CD4-positive, alpha-beta T cell treated with Interferon alpha-2 for 1 hour (primary cell): Measurements from ENCODE around the gene CCR5.
A peak's percentile ranks its signal among the peaks of the same experiment; 100 is the strongest.
"Not testable (repeated sequence)": the region's sequence is repeated elsewhere in the genome, so short reads cannot be mapped to it uniquely, and the experiment has no call there.

Source experiments
- DNase-seq, 2 donors: peaks; one replicate each; pipeline ENCODE4 v3.0.0-alpha.2; 2020 to 2022

Gene CCR5

DNA sequence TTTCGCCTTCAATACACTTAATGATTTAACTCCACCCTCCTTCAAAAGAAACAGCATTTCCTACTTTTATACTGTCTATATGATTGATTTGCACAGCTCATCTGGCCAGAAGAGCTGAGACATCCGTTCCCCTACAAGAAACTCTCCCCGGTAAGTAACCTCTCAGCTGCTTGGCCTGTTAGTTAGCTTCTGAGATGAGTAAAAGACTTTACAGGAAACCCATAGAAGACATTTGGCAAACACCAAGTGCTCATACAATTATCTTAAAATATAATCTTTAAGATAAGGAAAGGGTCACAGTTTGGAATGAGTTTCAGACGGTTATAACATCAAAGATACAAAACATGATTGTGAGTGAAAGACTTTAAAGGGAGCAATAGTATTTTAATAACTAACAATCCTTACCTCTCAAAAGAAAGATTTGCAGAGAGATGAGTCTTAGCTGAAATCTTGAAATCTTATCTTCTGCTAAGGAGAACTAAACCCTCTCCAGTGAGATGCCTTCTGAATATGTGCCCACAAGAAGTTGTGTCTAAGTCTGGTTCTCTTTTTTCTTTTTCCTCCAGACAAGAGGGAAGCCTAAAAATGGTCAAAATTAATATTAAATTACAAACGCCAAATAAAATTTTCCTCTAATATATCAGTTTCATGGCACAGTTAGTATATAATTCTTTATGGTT is at the start of gene CCR5:
TSS of gene CCR5 (plus strand) at position 108 of the 680 bp plus-strand sequence. CDS start 1,957 bp downstream, outside the sequence.
- DNase-seq = peak; percentile 30 to 70

DNA sequence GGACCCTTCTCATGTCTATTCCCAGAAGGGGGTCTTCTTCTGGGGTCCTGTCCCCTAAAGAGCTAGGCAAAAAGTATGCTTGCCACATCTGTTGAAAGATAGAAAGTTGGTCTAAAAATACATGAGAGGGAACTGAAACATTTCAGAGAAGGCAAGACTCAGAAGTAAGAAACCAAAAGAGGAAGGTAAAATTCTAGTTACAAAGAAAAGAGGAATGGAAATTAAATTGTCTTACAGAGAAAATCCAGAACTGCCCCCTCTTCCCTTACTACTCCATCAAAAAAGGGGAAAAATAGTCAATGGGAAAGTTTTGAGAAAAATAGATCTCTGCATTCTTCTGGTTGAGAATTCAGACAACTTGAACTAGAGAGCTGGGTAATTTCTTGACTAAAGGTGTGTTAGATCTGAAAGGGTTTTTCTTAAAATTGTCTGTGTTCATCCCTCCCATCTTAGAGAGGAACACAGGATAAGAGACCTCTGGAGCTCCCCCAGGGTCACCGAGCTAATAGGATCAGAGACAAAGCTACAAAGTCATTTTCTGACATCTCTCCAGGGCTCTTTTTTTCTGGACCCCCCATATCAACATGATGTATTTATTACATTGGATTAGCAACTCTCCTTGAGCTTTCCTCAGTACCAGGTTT is 49.2 kb upstream of the CCR5 start:
- DNase-seq = no peak

DNA sequence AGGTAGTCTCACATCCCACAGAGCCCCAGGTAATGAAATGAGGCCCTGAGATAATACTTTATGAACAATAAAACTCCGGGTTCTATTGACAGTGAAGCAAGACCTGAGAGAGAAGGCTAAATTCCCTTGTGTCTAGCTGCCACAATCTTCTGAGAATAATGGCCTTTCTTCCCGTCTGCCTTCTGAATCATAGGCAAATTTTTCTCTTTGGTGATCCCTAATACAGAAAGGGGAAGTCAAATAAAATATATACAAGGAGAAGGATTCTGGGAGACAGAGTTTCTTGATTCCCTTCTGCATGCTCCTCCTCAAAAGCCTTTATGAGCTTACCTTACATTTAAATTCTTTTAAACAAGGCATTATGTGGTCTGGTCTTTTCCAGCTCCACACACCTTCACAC is 46.7 kb upstream of the CCR5 start:
- DNase-seq = no peak

DNA sequence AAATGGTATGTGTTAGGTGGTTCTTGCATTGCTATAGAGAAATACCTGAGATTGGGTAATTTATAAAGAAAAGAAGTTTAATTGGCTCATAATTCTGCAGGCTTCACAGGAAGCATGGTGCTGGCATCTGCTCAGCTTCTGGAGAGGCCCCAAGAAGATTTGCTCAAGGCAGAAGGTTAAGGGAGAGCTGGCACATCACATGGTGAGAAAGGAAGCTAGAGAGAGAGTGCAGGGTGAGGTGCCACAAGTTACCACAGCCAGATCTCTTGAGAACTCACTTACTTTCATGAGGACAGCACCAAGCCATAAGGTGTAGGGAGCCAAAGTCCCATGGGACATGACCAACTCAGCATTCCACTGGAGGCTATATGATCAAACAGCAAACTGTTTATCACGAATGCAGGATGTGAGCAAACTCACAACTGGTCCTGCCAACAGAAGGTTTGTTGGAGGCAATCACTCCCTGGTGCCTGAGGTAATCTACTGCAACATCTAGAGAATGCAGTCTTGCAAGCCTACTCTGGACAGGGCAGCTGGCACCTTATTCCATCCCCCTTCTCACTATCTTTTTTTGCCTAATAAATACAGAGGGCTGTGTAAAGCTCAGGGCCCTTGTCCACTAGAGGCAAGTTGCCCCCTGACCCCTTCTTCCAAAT is 45.0 kb upstream of the CCR5 start:
- DNase-seq = no peak

DNA sequence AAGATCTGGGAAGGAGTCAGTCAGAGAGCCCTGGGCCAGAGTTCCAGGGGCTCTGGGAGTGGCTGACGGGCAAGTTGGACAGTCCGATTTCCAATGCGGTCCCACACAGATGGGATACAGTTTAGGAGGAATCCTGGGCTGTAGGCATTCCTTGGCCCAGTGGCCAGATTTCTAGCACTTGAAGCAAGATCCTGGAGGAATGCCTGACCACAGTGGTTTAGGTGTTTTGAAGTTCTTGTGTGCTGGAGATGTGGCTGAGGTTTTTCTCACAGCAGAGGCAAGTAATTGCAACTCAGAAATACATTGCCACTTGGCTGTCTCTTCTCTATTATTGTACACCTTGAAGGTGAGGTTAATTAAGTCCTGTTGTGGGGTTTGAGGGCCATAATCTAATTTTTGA is 40.1 kb upstream of the CCR5 start:
- not testable (repeated sequence) for DNase-seq

DNA sequence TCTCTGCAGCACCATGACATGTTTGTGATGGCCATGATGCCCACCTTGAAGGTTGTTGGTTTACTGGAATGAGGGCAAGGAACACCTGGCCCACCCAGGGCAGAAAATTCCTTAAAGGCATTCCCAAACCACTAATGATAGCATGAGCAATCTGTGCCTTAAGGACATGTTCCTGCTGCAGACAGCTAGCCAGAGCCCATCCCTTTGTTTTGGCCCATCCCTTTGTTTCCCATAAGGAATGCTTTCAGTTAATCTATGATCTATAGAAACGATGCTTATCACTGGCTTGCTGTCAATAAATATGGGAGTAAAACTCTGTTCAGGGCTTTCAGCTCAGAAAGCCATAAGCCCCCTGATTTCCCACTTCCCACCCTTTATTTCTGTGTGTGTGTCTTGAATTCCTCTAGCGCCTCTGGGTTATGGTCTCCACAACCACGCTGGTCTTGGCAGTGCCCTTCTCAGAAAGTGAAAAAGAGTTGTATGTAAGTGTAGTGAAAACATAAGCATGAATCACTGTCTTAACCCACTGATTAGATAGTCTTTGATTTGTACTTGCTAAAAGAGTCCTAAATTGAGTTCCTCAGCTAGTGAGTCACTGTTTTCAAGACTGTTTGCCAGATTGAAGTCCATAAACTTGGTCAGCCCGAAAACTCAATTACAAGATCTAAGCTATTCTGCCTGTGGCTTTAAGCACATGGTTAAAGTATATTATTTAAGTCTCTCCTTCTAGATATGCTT is 35.8 kb upstream of the CCR5 start:
- no peak for DNase-seq

DNA sequence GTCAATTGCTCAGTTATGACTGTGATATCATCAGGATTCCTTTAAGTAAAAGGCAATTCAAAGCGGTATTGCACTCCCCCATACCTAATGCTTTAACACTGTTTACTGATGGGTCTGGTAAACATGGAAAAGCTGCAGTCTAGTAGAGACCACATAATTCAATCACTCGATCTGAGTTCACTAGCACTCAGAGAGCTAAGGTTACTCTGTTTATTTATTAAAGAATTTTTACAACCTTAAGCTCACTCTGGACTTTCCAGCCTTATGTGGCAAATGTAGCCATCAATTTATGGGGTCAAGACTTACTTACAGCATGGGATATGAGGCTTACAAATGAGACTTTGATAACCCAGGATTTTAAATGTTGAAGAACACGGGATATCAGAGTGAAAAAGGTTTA is 35.2 kb upstream of the CCR5 start:
- no peak for DNase-seq

DNA sequence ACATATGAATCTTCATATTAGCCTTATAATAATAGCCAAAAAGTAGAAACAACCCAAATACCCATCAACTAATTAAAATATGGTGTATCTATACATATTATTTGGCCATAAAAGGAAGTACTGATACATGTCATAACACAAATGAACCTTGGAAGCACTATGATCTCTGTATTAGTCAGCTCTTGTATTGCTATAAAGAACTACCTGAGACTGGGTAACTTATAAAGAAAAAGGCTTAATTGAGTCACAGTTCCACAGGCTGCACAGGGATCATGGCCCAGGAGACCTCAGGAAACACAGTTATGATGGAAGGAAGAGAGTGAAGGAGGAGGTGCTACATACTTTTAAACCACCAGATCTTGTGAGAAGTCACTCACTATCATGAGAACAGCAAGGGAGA is 32.8 kb upstream of the CCR5 start:
- DNase-seq = no peak

DNA sequence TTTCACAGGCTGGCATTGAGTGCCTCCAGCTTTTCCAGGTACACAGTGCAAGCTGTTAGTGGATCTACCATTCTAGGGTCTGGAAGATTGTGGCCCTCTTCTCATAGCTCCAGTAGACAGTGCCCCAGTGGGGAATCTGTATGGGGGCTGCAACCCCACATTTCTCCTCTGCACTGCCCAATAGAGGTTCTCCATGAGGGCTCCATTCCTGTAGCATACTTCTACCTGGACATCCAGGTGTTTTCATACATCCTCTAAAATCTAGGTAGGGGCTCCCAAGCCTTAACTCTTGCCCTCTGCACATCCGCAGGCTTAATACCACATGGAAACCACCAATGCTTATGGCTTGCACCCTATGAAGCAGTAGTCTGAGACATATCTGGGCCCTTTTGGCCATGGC is 31.9 kb upstream of the CCR5 start:
- DNase-seq = no peak

DNA sequence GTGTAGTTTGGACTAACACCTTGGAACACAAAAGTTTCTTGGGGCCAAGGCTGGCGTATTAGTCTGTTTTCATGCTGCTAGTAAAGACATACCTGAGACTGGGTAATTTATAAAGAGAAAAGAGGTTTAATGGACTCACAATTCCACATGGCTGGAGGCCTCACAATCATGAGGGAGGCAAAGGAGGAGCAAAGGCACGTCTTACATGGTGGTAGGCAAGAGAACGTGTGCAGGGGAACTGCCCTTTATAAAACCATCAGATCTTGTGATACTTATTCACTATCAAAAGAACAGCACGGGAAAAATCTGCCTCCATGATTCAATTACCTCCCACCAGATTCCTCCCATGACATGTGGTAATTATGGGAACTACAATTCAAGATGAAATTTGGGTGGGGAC is 26.3 kb upstream of the CCR5 start:
- DNase-seq = no peak

DNA sequence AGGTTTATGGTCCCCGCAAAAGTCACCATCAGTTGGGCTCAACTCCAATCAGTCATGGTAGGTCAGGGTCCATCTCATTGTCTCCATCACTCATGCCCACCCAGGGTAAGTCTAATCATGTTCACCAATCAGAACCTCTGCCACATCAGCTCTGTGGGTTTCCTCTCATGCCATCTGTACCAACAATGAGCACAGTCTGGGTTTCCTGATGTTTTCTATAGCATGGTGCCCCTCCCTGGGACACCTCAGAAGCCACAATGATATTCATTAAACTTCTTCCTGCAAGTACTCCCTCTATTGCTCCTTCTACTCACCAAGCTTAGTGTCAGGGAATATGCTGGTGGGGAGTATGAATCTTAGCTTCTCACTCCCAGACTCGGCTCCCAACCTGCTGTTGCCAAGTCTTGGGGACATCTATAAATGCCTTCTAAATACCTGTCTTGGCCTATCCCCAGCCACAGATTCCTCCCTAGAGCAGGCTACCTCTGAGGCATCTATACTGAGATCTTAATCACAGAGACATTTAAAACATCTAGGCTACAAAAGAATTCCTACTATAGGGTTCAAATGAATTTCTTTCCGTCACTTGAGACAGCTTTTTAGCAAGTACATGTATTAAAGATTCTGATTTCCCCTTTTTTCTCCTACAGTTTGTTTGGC is 21.8 kb upstream of the CCR5 start:
- DNase-seq = peak in 1 of 2 donors; percentile 36

DNA sequence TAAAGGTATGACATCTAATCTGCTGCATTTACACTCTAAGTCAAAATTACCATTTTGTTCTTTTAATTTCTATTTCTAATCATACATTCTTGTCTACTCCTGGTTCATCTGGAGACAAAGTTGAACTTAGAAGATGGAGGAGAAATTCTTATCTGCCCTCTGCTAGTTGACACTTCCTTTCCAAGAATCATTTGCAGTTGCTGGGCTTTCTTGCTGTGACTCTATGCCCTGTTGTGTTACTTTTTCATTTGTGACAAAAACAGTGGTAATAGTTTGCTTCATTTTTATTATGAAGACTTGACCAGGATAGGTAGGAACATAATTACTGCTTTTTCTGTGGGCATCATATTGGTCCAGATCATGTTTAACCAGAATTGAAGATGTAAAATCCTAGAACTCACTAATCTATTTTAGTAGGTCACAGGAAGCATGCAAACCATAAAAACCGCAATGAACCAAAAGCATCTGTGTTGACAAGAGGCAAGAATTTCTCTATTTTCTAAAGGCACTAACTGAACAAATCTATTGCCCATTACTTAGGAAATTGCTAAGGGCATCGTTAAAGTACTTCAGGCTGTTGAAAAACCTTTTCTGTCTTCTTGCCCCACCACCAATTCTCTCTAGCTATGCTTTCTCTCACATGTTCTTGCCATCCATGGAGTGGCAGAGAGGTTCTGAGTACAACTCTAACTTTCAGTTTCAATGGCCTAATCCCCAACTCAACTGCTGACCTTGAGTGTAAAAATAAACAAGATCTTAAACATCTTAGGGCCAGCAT is 21.1 kb upstream of the CCR5 start:
- peak in 1 of 2 donors; percentile 47 for DNase-seq

DNA sequence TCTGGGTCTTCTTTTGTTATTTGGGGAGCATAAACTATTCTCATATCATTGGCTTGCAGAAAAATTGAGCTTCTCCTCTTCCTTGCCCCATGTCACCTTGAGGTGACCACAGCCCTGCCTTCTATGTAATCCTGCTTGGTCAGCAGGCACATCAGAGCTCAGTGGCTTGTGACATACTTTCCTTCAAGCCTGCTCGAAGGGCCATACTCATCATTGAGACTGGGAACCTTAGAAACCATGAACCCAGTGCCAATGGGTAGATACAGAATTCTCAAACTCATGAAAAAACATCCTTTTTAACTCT is 20.5 kb upstream of the CCR5 start:
- DNase-seq = no peak

DNA sequence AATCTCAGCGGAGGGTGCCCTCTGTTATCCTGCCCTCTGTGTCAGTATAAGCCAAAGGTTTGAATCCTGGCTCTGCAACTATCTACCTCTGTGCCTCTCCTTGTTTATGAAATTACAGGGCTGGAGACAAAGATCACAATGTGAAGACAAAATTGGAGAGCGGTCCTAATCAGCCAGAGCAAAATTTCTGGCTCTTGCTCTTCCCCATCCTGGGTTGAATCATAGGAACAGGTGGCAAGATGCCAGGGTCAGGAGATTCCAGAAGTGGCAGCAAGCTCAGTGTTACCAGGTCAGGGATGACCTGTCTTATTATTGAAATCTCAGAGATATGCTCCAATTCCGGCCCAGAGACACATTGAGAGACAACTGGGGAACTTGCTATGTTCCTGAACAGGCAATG is 19.1 kb upstream of the CCR5 start:
- DNase-seq = no peak

DNA sequence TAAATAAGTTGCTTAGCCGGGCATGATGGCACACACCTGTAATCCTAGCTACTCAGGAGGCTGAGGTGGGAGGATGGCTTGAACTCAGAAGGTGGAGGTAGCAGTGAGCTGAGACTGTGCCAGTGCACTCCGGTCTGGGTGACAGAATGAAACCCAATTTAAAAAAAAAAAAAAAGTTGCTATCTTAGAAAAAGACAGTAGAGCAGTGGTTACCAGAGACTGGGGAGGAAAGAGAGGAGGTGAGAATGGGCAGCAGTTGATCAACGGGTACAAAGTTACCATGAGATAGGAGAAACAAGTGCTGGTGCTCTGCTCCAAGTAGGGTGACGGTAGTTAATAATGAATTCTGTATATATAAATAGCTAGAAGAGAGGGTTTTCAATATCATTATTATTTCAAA is 17.7 kb upstream of the CCR5 start:
- DNase-seq = no peak

DNA sequence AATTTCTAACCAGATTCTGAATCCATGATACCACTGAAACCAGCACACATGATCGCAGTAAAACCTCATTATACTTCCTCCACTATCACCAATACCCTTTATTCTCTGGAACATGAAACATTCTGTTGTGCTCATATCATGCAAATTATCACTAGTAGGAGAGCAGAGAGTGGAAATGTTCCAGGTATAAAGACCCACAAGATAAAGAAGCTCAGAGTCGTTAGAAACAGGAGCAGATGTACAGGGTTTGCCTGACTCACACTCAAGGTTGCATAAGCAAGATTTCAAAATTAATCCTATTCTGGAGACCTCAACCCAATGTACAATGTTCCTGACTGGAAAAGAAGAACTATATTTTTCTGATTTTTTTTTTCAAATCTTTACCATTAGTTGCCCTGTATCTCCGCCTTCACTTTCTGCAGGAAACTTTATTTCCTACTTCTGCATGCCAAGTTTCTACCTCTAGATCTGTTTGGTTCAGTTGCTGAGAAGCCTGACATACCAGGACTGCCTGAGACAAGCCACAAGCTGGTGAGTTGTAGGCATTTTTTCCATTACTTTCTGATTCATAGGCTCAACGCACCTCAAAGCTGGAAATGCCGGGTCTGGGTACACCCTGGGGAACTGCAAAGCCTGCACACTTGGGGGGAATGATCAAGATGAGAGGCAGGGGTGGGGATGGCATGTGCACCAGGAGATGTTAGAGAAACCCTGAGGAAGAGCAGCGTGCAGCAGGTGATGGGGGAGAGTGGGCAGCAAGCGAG is 16.9 kb upstream of the CCR5 start, which contains the start of gene CCR2:
TSS of gene CCR2 (plus strand) at position 465 of the 764 bp plus-strand sequence. CDS start 3,417 bp downstream, outside the sequence.
- DNase-seq = no peak

DNA sequence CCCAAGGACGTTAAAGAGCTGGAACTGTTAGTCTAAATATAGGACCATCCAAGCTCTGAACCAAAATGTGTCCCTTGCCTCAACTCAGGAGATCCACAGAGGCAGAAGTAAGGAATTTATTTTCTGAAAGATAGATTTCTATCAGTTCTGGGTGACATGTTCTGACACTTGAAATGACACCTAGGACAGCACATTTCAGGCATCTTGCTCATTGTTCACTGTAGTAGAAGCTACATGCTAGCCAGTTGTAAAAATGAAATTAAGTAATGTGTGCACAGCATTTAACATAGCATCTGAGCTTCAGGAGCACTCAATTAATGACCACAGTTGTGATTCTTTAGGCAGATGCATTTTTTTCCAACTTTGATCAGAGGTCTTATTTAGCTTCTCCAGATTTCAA is 16.3 kb upstream of the CCR5 start:
- DNase-seq = no peak

DNA sequence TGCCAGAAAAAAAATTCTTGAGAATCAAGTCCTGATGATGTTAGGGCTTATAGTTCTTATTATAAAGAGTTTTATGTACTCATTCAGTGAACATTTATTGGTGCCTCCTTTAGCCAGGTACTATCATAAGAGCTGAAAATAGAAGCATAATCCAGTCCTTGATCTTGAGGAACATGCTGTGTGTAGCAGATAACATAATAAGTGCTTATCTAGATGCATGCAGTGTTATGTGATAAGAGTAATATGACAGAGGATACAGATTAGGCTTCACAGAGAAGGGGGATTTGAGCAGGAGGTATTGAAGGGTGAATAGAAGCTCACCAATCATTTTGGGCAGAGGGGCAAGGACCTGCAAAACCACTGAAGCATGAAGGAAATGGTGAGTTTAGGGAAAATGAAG is 15.8 kb upstream of the CCR5 start:
- no peak for DNase-seq

DNA sequence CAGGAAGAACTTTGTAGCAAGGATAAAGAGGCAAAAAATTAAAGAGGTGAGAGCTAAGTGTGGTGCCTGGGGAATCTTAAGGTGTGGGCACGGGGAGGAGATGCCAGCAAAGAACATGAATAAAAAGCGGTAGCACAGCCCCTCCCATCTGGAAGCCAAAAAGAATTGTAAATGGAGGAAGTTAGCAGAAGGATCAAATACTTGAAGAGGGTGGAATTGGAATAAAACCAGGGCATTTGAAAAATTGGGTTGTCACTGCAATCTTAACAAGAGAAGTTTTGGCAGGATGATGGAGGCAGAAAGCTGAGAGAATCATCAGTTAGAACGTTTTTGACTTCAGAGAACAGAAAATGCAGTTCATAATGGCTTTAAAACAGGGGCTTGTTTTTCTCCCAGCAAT is 14.5 kb upstream of the CCR5 start:
- no peak for DNase-seq

DNA sequence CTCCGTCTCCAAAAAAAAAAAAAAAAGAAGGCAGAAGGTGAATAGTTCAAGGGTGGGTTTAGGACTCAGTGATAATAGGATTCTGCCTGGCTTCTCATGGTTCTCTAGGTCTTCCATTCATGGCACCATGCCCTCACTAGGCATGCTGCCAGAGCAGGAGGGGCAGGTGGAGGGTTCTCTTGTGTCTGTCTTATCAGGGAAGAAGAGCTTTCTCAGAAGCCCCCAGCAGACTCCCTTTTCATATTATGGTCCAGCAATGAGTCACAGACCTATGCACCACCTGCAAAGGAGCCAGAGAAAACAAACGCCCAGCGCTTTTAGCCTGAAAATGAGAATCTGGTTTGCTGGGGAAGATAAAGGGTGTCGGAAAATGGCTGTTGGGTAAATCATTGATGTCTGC is 13.8 kb upstream of the CCR5 start:
- no peak for DNase-seq

DNA sequence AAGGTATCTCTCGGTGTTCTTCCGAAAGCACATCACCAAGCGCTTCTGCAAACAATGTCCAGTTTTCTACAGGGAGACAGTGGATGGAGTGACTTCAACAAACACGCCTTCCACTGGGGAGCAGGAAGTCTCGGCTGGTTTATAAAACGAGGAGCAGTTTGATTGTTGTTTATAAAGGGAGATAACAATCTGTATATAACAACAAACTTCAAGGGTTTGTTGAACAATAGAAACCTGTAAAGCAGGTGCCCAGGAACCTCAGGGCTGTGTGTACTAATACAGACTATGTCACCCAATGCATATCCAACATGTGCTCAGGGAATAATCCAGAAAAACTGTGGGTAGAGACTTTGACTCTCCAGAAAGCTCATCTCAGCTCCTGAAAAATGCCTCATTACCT is 12.3 kb upstream of the CCR5 start:
- no peak for DNase-seq
